Spleen (tissue), 11 donors: ENCODE data around the gene GOLGA6L10. TPM values are rescaled to one million over a fixed set of nuclear protein-coding genes. Genes with fewer than 3 reads are reported as not detected.
"Not testable (repeated sequence)": the region's sequence is repeated elsewhere in the genome, so short reads cannot be mapped to it uniquely, and the experiment has no call there.

ENCODE experiments used
- DNase-seq: peaks from one replicate; pipeline ENCODE4 v3.0.0-alpha.2; 2020
- H3K27ac ChIP-seq, 8 donors: fragments of 200-600 bp; sonication (generic) in 7 of 8; 1 replicate in 4 of 8; 2 replicates in 4 of 8; pipeline versions ENCODE4 v1.5.0 to v1.8.0; 2016 to 2021; ENCODE audit warnings: inconsistent platforms in 4 of 8, mild to moderate bottlenecking in 4 of 8, moderate library complexity in 1 of 8
- H3K27me3 ChIP-seq, 7 donors: fragments of 200-600 bp; sonication (generic) in 6 of 7; replicated peaks in 1 of 7; 1 replicate in 4 of 7; 2 replicates in 3 of 7; pipeline versions ENCODE4 v1.5.0 to v1.8.0; 2016 to 2021; ENCODE audit warnings: inconsistent platforms in 3 of 7, mild to moderate bottlenecking in 1 of 7
- H3K36me3 ChIP-seq, 6 donors: fragments of 200-600 bp; sonication (generic) in 5 of 6; 1 replicate in 4 of 6; 2 replicates in 2 of 6; pipeline versions ENCODE4 v1.5.0 to v1.8.0; 2016 to 2021; ENCODE audit warnings: inconsistent platforms in 2 of 6
- H3K4me1 ChIP-seq, 6 donors: fragments of 200-600 bp; sonication (generic) in 5 of 6; 1 replicate in 3 of 6; 2 replicates in 3 of 6; pipeline versions ENCODE4 v1.5.0 to v1.8.0; 2016 to 2021; ENCODE audit warnings: inconsistent platforms in 3 of 6
- H3K4me3 ChIP-seq, 8 donors: fragments of 200-600 bp; sonication (generic) in 7 of 8; 1 replicate in 4 of 8; 2 replicates in 4 of 8; pipeline versions ENCODE4 v1.5.0 to v1.8.0; 2016 to 2021; ENCODE audit warnings: inconsistent platforms in 4 of 8, mild to moderate bottlenecking in 4 of 8, moderate library complexity in 2 of 8
- H3K9me3 ChIP-seq, 8 donors: fragments of 200-600 bp; sonication (generic) in 7 of 8; 1 replicate in 4 of 8; 2 replicates in 4 of 8; pipeline versions ENCODE4 v1.5.0 to v1.8.0; 2016 to 2021; ENCODE audit warnings: inconsistent platforms in 4 of 8
- CTCF ChIP-seq, 11 experiments: fragments of 200-600 bp in 7 of 11; fragments of 450-650 bp in 4 of 11; sonication (generic) in 4 of 11; IDR thresholded peaks in 8 of 11; conservative IDR thresholded peaks in 3 of 11; 1 replicate in 7 of 11; 2 replicates in 4 of 11; pipeline versions ENCODE4 v1.4.0 to v1.8.0; 2016 to 2021; ENCODE audit warnings: antibody characterized with exemption in 11 of 11, inconsistent platforms in 4 of 11, mild to moderate bottlenecking in 1 of 11
- POLR2A ChIP-seq, 3 donors: fragments of 450-650 bp; IDR thresholded peaks; one replicate each; pipeline ENCODE4 v1.5.1; 2017; ENCODE audit warnings: antibody characterized with exemption in 3 of 3, mild to moderate bottlenecking in 1 of 3
- POLR2AphosphoS5 ChIP-seq, 3 donors: sonication (generic); formaldehyde crosslinking; IDR thresholded peaks; one replicate each; pipeline ENCODE4 v1.5.1; 2017; ENCODE audit warnings: antibody characterized with exemption in 3 of 3
- WGBS, 5 donors: extraction: QIAGEN DNeasy Blood & Tissue Kit in 3 of 5; methylation state at CpG; one replicate each; pipeline versions ENCODE4 v1.1.5 to v1.1.7; 2013 to 2018; 5-methylcytosine and 5-hydroxymethylcytosine counted together
- intact Hi-C: fragments of 100-400 bp; cut with DNase I; formaldehyde crosslinking; loops from one replicate; pipeline ENCODE4 v1.15.0; 2023; ENCODE audit warnings: low total_unique reads
- polyA plus RNA-seq, 3 donors: library from polyadenylated mRNA; stranded (reverse); fragments of 200-250 nt; gene quantifications; one replicate each; pipeline ENCODE4 v1.2.1, GENCODE V29; 2013
- total RNA-seq, 7 donors: library from RNA; depleted of rRNA in 3 of 7; stranded (reverse); fragments of >200 nt in 3 of 7; fragmentation: NEBNext Ultra II Directional in 4 of 7; extraction: Animal tissue kit (Norgen Biotek cat#: 25700) in 4 of 7; gene quantifications; one replicate each; pipeline versions ENCODE4 v1.1.0 to v1.2.1, GENCODE V29; 2016 to 2021
- donor health status: healthy with polysubstance abuse.
- donor health status: DM: no; HTN: no; CAD: no; lungs with moderate emphysema.
- donor health status: DM: no; HTN: no; CAD: no.
- donor health status: Bipolar disorder and iron deficiency.
- donor health status: healthy.
- donor health status: DM: no; HTN: no; CAD: no.
- donor health status: DM: yes; HTN: yes; CAD: no.

GOLGA6L10 gene
- total and polyA plus RNA-seq, 10 donors, result 0.85 to 2.3 (median 1.4) TPM

GRCh38 chr15:82300326-82300725 is 48.9 kb downstream of the GOLGA6L10 start:
- H3K27ac ChIP-seq, result peak overlapping the region in 1 of 8 donors; percentile 41
- H3K4me3 ChIP-seq, H3K36me3 ChIP-seq, intact Hi-C loops, H3K9me3 ChIP-seq, H3K27me3 ChIP-seq, DNase-seq: not testable (repeated sequence)
- 60 to 75% (median 71%) methylated on average over 5 to 6 of the region's 6 CpGs for WGBS, 5 donors
- peak in 1 of 3 donors; percentile 47 for TF ChIP-seq POLR2AphosphoS5 (IDR thresholded peaks at IDR 0.05)
- H3K4me1 ChIP-seq, result peaks cover 0 to 11% (median 7%) of the 10 kb centered on the region in 6 donors

GRCh38 chr15:82299511-82299914 is 49.8 kb downstream of the GOLGA6L10 start:
- H3K4me3 ChIP-seq, DNase-seq, H3K27me3 ChIP-seq, H3K27ac ChIP-seq, H3K36me3 ChIP-seq, intact Hi-C loops, H3K9me3 ChIP-seq: not testable (repeated sequence)
- 60 to 71% (median 70%) methylated on average over 3 of the region's 6 CpGs for WGBS, 5 donors
- peaks cover 0 to 11% (median 7%) of the 10 kb centered on the region in 6 donors for H3K4me1 ChIP-seq

- 22 to 42% (median 24%) methylated on average over 28 to 44 of the region's 44 CpGs for WGBS, 5 donors
- TF ChIP-seq POLR2A (IDR thresholded peaks at IDR 0.05) (no peak), POLR2AphosphoS5 (IDR thresholded peaks at IDR 0.05) (peak in 1 of 3 donors; percentile 62)
- Histone ChIP-seq H3K4me1 (peaks cover 0 to 11% (median 7%) of the 10 kb centered on the region in 6 donors), H3K9me3 (no peaks in the 10 kb centered on the region), H3K4me3 (peak overlapping the region in 4 of 8 donors; percentile 5 to 54 (median 18)), H3K36me3 (no peaks in the 10 kb centered on the region), H3K27me3 (peaks cover 0 to 8% (median 0%) of the 10 kb centered on the region in 7 donors), H3K27ac (peak overlapping the region in 3 of 8 donors; percentile 7 to 59 (median 21))
- intact Hi-C loops, result no loop called here
- peak; percentile 86 for DNase-seq
Observed at GRCh38 chr15:82298520-82298919, 50.8 kb downstream of the GOLGA6L10 start.

- peaks cover 0 to 11% (median 7%) of the 10 kb centered on the region in 6 donors for H3K4me1 ChIP-seq
- no peaks in the 10 kb centered on the region for H3K36me3 ChIP-seq
- DNase-seq, result no peak
- 91 to 96% (median 95%) methylated on average over 13 of the region's 13 CpGs for WGBS, 5 donors
- H3K9me3 ChIP-seq, result no peaks in the 10 kb centered on the region
- TF ChIP-seq POLR2AphosphoS5 (IDR thresholded peaks at IDR 0.05) (no peak), CTCF (IDR thresholded peaks at IDR 0.05 in 8 of 11, conservative IDR thresholded peaks at IDR 0.05 in 3 of 11) (no peak), POLR2A (IDR thresholded peaks at IDR 0.05) (no peak)
- H3K27ac ChIP-seq, result peak overlapping the region in 3 of 8 donors; percentile 7 to 59 (median 21)
- H3K27me3 ChIP-seq, result peaks cover 0 to 8% (median 0%) of the 10 kb centered on the region in 7 donors
- H3K4me3 ChIP-seq, result peak overlapping the region in 3 of 8 donors; percentile 16 to 54 (median 20)
- intact Hi-C loops, result no loop called here
Observed at GRCh38 chr15:82298032-82298431, 51.2 kb downstream of the GOLGA6L10 start.

- H3K36me3 ChIP-seq, result no peaks in the 10 kb centered on the region
- no peak for TF ChIP-seq CTCF (IDR thresholded peaks at IDR 0.05 in 8 of 11, conservative IDR thresholded peaks at IDR 0.05 in 3 of 11)
- TF ChIP-seq POLR2AphosphoS5 (IDR thresholded peaks at IDR 0.05), result no peak
- no peak for TF ChIP-seq POLR2A (IDR thresholded peaks at IDR 0.05)
Observed at GRCh38 chr15:82297546-82297945, 51.7 kb downstream of the GOLGA6L10 start.

More at GRCh38 chr15:82297546-82297945, 51.7 kb downstream of the GOLGA6L10 start:
- Histone ChIP-seq H3K4me1 (peaks cover 0 to 11% (median 7%) of the 10 kb centered on the region in 6 donors), H3K27ac (no peak overlapping the region), H3K9me3 (no peaks in the 10 kb centered on the region), H3K4me3 (no peak overlapping the region), H3K27me3 (peaks cover 0 to 8% (median 0%) of the 10 kb centered on the region in 7 donors)
- no peak for DNase-seq
- intact Hi-C loops, result no loop called here
- 90 to 98% (median 93%) methylated on average over 5 of the region's 5 CpGs for WGBS, 5 donors
